ENCODE measurements around the gene FOXE3. TPM values are rescaled to one million over a fixed set of nuclear protein-coding genes. Genes with fewer than 3 reads are reported as not detected.

FOXE3 gene
- total and polyA plus RNA-seq, 8 donors: not detected

GRCh38 chr1:47436979-47437446 is 20.9 kb downstream of the FOXE3 start:
- Histone ChIP-seq H3K4me3 (peak overlapping the region; percentile 71 to 76), H3K27ac (peak overlapping the region; percentile 78 to 81), H3K9me3 (no peaks in the 10 kb centered on the region), H3K36me3 (no peaks in the 10 kb centered on the region), H3K4me1 (peaks cover 17 to 54% of the 10 kb centered on the region in 2 donors), H3K27me3 (peaks cover 53 to 100% of the 10 kb centered on the region in 2 donors)
- no peak for TF ChIP-seq CTCF (IDR thresholded peaks at IDR 0.05)
- ATAC-seq (peak; percentile 29), DNase-seq (no peak)
- intact Hi-C loops (cut with DNase I): loop anchor here in 1 of 2 donors (5.0 to 10.0 kb wide), 2 partner anchors 252 to 275 kb away; no protein-coding TSS in a partner anchor

- peak; percentile 94 for ATAC-seq
- Histone ChIP-seq H3K4me1 (peaks cover 11 to 48% of the 10 kb centered on the region in 2 donors), H3K9me3 (no peaks in the 10 kb centered on the region), H3K36me3 (no peaks in the 10 kb centered on the region), H3K4me3 (peak within 1 kb of the TSS; percentile 71 to 76), H3K27ac (peak within 1 kb of the TSS; percentile 78 to 81), H3K27me3 (peaks cover 56 to 100% of the 10 kb centered on the region in 2 donors)
- peak; percentile 86 to 96 (median 89) for DNase-seq
- peak; percentile 99 to 100 for TF ChIP-seq CTCF (IDR thresholded peaks at IDR 0.05)
- intact Hi-C loops (cut with DNase I): loop anchor here in 1 of 2 donors (5.0 to 10.0 kb wide), 2 partner anchors 253 to 275 kb away; no protein-coding TSS in a partner anchor
Measured at GRCh38 chr1:47437447-47438164, 21.5 kb downstream of the FOXE3 start, which contains the start of gene FOXD2. FOXD2 (plus strand) TSS chr1:47438044; CDS start chr1:47438136, 92 bp downstream.

GRCh38 chr1:47438165-47439016 is 22.3 kb downstream of the FOXE3 start:
- Histone ChIP-seq H3K9me3 (no peaks in the 10 kb centered on the region), H3K4me3 (peak overlapping the region; percentile 71 to 76), H3K36me3 (no peaks in the 10 kb centered on the region), H3K4me1 (peaks cover 6 to 40% of the 10 kb centered on the region in 2 donors), H3K27ac (peak overlapping the region; percentile 78 to 81), H3K27me3 (peaks cover 57 to 100% of the 10 kb centered on the region in 2 donors)
- no peak for TF ChIP-seq CTCF (IDR thresholded peaks at IDR 0.05)
- DNase-seq (peak in 1 of 4 donors; percentile 77), ATAC-seq (no peak)
- intact Hi-C loops (cut with DNase I): loop anchor here in 1 of 2 donors (5.0 to 10.0 kb wide), 2 partner anchors 254 to 274 kb away; no protein-coding TSS in a partner anchor

GRCh38 chr1:47439017-47439818 is 23.1 kb downstream of the FOXE3 start:
- H3K9me3 ChIP-seq: no peaks in the 10 kb centered on the region
- ATAC-seq (no peak), DNase-seq (peak in 1 of 4 donors; percentile 82)
- no peak for TF ChIP-seq CTCF (IDR thresholded peaks at IDR 0.05)
- peaks cover 5 to 37% of the 10 kb centered on the region in 2 donors for H3K4me1 ChIP-seq
- peak overlapping the region in 1 of 2 donors; percentile 76 for H3K4me3 ChIP-seq
- peaks cover 59 to 100% of the 10 kb centered on the region in 2 donors for H3K27me3 ChIP-seq
- H3K36me3 ChIP-seq: no peaks in the 10 kb centered on the region
- intact Hi-C loops (cut with DNase I): loop anchor here in 1 of 2 donors (5.0 to 10.0 kb wide), 2 partner anchors 254 to 273 kb away; no protein-coding TSS in a partner anchor
- H3K27ac ChIP-seq: no peak overlapping the region
